Measurements from ENCODE around the gene TSPAN16. TPM values are rescaled to one million over a fixed set of nuclear protein-coding genes. Genes with fewer than 3 reads are reported as not detected.

TSPAN16 gene
- total RNA-seq, 2 donors from 2014 or later = 4.2 TPM; not detected in 1

GRCh38 chr19:11356676-11357550 is 61.0 kb downstream of the TSPAN16 start:
- intact Hi-C loops (cut with DNase I) = no loop called here
- H3K9me3 ChIP-seq = no peaks in the 10 kb centered on the region
- WGBS = 78% methylated on average over 11 of the region's 11 CpGs
- H3K27me3 ChIP-seq (replicated peaks; ENCODE audit: insufficient read depth) = no peaks in the 10 kb centered on the region
- H3K27ac ChIP-seq = no peak overlapping the region
- H3K4me1 ChIP-seq (replicated peaks) = no peaks in the 10 kb centered on the region
- H3K36me3 ChIP-seq = no peaks in the 10 kb centered on the region
- no peak overlapping the region for H3K4me3 ChIP-seq
- DNase-seq (ENCODE audit: low spot score) = no peak
- TF ChIP-seq, protein P1, sequence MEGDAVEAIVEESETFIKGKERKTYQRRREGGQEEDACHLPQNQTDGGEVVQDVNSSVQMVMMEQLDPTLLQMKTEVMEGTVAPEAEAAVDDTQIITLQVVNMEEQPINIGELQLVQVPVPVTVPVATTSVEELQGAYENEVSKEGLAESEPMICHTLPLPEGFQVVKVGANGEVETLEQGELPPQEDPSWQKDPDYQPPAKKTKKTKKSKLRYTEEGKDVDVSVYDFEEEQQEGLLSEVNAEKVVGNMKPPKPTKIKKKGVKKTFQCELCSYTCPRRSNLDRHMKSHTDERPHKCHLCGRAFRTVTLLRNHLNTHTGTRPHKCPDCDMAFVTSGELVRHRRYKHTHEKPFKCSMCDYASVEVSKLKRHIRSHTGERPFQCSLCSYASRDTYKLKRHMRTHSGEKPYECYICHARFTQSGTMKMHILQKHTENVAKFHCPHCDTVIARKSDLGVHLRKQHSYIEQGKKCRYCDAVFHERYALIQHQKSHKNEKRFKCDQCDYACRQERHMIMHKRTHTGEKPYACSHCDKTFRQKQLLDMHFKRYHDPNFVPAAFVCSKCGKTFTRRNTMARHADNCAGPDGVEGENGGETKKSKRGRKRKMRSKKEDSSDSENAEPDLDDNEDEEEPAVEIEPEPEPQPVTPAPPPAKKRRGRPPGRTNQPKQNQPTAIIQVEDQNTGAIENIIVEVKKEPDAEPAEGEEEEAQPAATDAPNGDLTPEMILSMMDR (IDR thresholded peaks at IDR 0.05) = no peak
- TF ChIP-seq POLR2A (IDR thresholded peaks at IDR 0.05) (no peak), POLR2AphosphoS5 (IDR thresholded peaks at IDR 0.05) (no peak)

DNA sequence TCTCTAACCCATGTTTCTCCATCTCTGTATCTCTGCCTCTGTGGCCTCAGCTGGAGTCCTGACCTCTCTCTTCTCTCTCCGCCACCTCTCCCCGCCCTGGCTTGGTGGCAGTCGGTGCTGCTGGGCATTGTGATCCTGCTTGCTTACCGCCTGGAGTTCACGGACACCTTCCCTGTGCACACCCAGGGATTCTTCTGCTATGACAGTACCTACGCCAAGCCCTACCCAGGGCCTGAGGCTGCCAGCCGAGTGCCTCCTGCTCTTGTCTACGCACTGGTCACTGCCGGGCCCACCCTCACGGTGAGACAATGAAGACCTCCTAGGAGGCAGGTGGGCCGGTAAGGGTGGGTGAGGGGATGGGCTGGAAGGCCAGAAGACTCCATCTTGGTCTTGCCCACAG is 63.5 kb downstream of the TSPAN16 start:
- intact Hi-C loops (cut with DNase I) = no loop called here
- no peak overlapping the region for H3K27ac ChIP-seq
- H3K4me1 ChIP-seq (replicated peaks) = no peaks in the 10 kb centered on the region
- H3K36me3 ChIP-seq = peaks cover 0 to 2% of the 10 kb centered on the region in 2 donors
- TF ChIP-seq, protein P1 (IDR thresholded peaks at IDR 0.05) = no peak
- TF ChIP-seq POLR2A (IDR thresholded peaks at IDR 0.05) (no peak), POLR2AphosphoS5 (IDR thresholded peaks at IDR 0.05) (no peak)
- DNase-seq (ENCODE audit: low spot score) = no peak
- no peak overlapping the region for H3K4me3 ChIP-seq
- WGBS = 84% methylated on average over 11 of the region's 11 CpGs
- H3K9me3 ChIP-seq = no peaks in the 10 kb centered on the region
- no peaks in the 10 kb centered on the region for H3K27me3 ChIP-seq (replicated peaks; ENCODE audit: insufficient read depth)

- Histone ChIP-seq H3K36me3 (peaks cover 0 to 3% of the 10 kb centered on the region in 2 donors), H3K9me3 (no peaks in the 10 kb centered on the region), H3K27ac (no peak overlapping the region), H3K4me3 (no peak overlapping the region), H3K4me1 (replicated peaks) (no peaks in the 10 kb centered on the region), H3K27me3 (replicated peaks; ENCODE audit: insufficient read depth) (no peaks in the 10 kb centered on the region)
- TF ChIP-seq, protein P1 (IDR thresholded peaks at IDR 0.05) = no peak
- TF ChIP-seq POLR2A (IDR thresholded peaks at IDR 0.05) (no peak), POLR2AphosphoS5 (IDR thresholded peaks at IDR 0.05) (no peak)
- intact Hi-C loops (cut with DNase I) = no loop called here
- WGBS = 60% methylated on average over 39 of the region's 43 CpGs
- no peak for DNase-seq (ENCODE audit: low spot score)
These were observed 65.2 kb downstream of the TSPAN16 start for GRCh38 chr19:11361037-11361770.

GRCh38 chr19:11361771-11362731 is 66.1 kb downstream of the TSPAN16 start:
- no peak for DNase-seq (ENCODE audit: low spot score)
- Histone ChIP-seq H3K27me3 (replicated peaks; ENCODE audit: insufficient read depth) (no peaks in the 10 kb centered on the region), H3K4me1 (replicated peaks) (no peaks in the 10 kb centered on the region), H3K9me3 (no peaks in the 10 kb centered on the region), H3K27ac (no peak overlapping the region), H3K4me3 (no peak overlapping the region), H3K36me3 (peaks cover 0 to 3% of the 10 kb centered on the region in 2 donors)
- TF ChIP-seq, protein P1 (IDR thresholded peaks at IDR 0.05) = no peak
- TF ChIP-seq POLR2AphosphoS5 (IDR thresholded peaks at IDR 0.05) (no peak), POLR2A (IDR thresholded peaks at IDR 0.05) (no peak)
- intact Hi-C loops (cut with DNase I) = no loop called here
- 82% methylated on average over 35 of the region's 35 CpGs for WGBS
